Neural cell (in vitro differentiated cells): ENCODE measurements around the gene ANKFN1. TPM values are rescaled to one million over a fixed set of nuclear protein-coding genes. Genes with fewer than 3 reads are reported as not detected.

Source experiments
- H2AFZ ChIP-seq: fragments of 200-600, 300-800 bp; sonication (generic), shearing (Covaris generic); 2 replicates; pipeline ENCODE4 v1.6.0; 2014; ENCODE audit warnings: low read depth, mild to moderate bottlenecking, antibody characterized with exemption, low read length, moderate library complexity
- H3F3A ChIP-seq: fragments of 200-600 bp; shearing (Covaris generic); 2 replicates; pipeline ENCODE4 v1.6.1; 2016; ENCODE audit warnings: mild to moderate bottlenecking, moderate library complexity, mixed read lengths, antibody characterized with exemption, low read length; ENCODE audit not compliant: insufficient read depth, poor library complexity, severe bottlenecking
- H3K27ac ChIP-seq: fragments of 200-600, 300-800 bp; sonication (generic), shearing (Covaris generic); 2 replicates; pipeline ENCODE4 v1.5.1; 2014; ENCODE audit warnings: mild to moderate bottlenecking, low read length, moderate library complexity
- H3K27me3 ChIP-seq: fragments of 300-800, 200-600 bp; sonication (generic), shearing (Covaris generic); 2 replicates; pipeline ENCODE4 v1.6.0; 2014; ENCODE audit warnings: mild to moderate bottlenecking, low read depth, low read length, moderate library complexity; ENCODE audit not compliant: insufficient read depth
- H3K36me3 ChIP-seq: fragments of 300-800, 200-600 bp; sonication (generic), shearing (Covaris generic); 2 replicates; pipeline ENCODE4 v1.5.1; 2014; ENCODE audit warnings: mild to moderate bottlenecking, antibody characterized with exemption, low read length, moderate library complexity; ENCODE audit not compliant: insufficient read depth
- H3K4me2 ChIP-seq: fragments of 300-800, 200-600 bp; sonication (generic), shearing (Covaris generic); 2 replicates; pipeline ENCODE4 v1.6.0; 2014; ENCODE audit warnings: mild to moderate bottlenecking, low read length
- H3K4me3 ChIP-seq: fragments of 300-800, 200-600 bp; sonication (generic), shearing (Covaris generic); 2 replicates; pipeline ENCODE4 v1.5.1; 2014; ENCODE audit warnings: mild to moderate bottlenecking, low read length, moderate library complexity
- H3K79me2 ChIP-seq: fragments of 200-600 bp; shearing (Covaris generic); replicated peaks from 2 replicates; pipeline ENCODE4 v1.6.0; 2014; ENCODE audit warnings: mild to moderate bottlenecking, low read length, moderate library complexity; ENCODE audit not compliant: insufficient read depth
- H3K9ac ChIP-seq: fragments of 300-800, 200-600 bp; sonication (generic), shearing (Covaris generic); 2 replicates; pipeline ENCODE4 v1.6.1; 2016; ENCODE audit warnings: mild to moderate bottlenecking, low read length, mixed read lengths
- H3K9me2 ChIP-seq: fragments of 200-600 bp; shearing (Covaris generic); 2 replicates; pipeline ENCODE4 v1.6.1; 2016; ENCODE audit warnings: mild to moderate bottlenecking, low read length, mixed read lengths; ENCODE audit not compliant: insufficient read depth
- H3K9me3 ChIP-seq: fragments of 200-600, 300-800 bp; sonication (generic), shearing (Covaris generic); 2 replicates; pipeline ENCODE4 v1.6.1; 2016; ENCODE audit warnings: mild to moderate bottlenecking, mixed run types, low read length, moderate library complexity, mixed read lengths
- H4K20me1 ChIP-seq: fragments of 200-600 bp; shearing (Covaris generic); 2 replicates; pipeline ENCODE4 v1.6.1; 2016; ENCODE audit warnings: mild to moderate bottlenecking, mixed run types; ENCODE audit not compliant: insufficient read depth
- CTCF ChIP-seq: fragments of 450-650 bp; IDR thresholded peaks from 2 replicates; pipeline ENCODE4 v1.5.1; 2014; ENCODE audit warnings: antibody characterized with exemption, mild to moderate bottlenecking, moderate library complexity; ENCODE audit not compliant: poor library complexity, severe bottlenecking
- EZH2 ChIP-seq: fragments of 200-600, 300-800 bp; shearing (Covaris generic), sonication (generic); IDR thresholded peaks from 2 replicates; pipeline ENCODE4 v1.6.1; 2014; ENCODE audit warnings: antibody characterized with exemption, low read length, borderline replicate concordance, mild to moderate bottlenecking; ENCODE audit not compliant: insufficient read depth, poor library complexity, severe bottlenecking
- MXI1 ChIP-seq: fragments of 450-650 bp; conservative IDR thresholded peaks from 2 replicates; pipeline ENCODE4 v1.6.1; 2014; ENCODE audit warnings: antibody characterized with exemption, mild to moderate bottlenecking; ENCODE audit not compliant: poor library complexity, severe bottlenecking
- POLR2AphosphoS5 ChIP-seq: IDR thresholded peaks from 2 replicates; pipeline ENCODE4 v1.6.1; 2012
- RAD21 ChIP-seq: fragments of 450-650 bp; conservative IDR thresholded peaks from 2 replicates; pipeline ENCODE4 v1.6.1; 2014; ENCODE audit warnings: antibody characterized with exemption, mild to moderate bottlenecking, moderate library complexity
- SMC3 ChIP-seq: fragments of 450-650 bp; conservative IDR thresholded peaks from 2 replicates; pipeline ENCODE4 v1.6.1; 2014; ENCODE audit warnings: antibody characterized with exemption, mild to moderate bottlenecking, moderate library complexity; ENCODE audit not compliant: poor library complexity
- TAF1 ChIP-seq: IDR thresholded peaks from 2 replicates; pipeline ENCODE4 v1.6.1; 2012; ENCODE audit warnings: low read depth
- polyA plus RNA-seq: library from polyadenylated mRNA; depleted of rRNA; stranded (reverse); fragments of >200 nt; gene quantifications from 2 replicates; pipeline ENCODE4 v1.2.3, GENCODE V29; 2014

The ANKFN1 gene
- polyA plus RNA-seq, 1 donor from 2014 or later: 0.14 TPM

- no peaks in the 10 kb centered on the region for H3K9me2 ChIP-seq
- H4K20me1 ChIP-seq: no peaks in the 10 kb centered on the region
- H3F3A ChIP-seq: no peaks in the 10 kb centered on the region
- H3K9me3 ChIP-seq: no peaks in the 10 kb centered on the region
- no peak for TF ChIP-seq MXI1
- no peak for TF ChIP-seq CTCF
- no peak overlapping the region for H3K4me3 ChIP-seq
- no peak overlapping the region for H3K9ac ChIP-seq
- no peaks in the 10 kb centered on the region for H3K36me3 ChIP-seq
- no peak overlapping the region for H2AFZ ChIP-seq
- no peaks in the 10 kb centered on the region for H3K79me2 ChIP-seq
- H3K27ac ChIP-seq: no peak overlapping the region
- no peaks in the 10 kb centered on the region for H3K27me3 ChIP-seq
- no peak overlapping the region for H3K4me2 ChIP-seq
These were observed 10.5 kb upstream of the ANKFN1 start for GRCh38 chr17:56142781-56143180.

- no peaks in the 10 kb centered on the region for H3F3A ChIP-seq
- H3K79me2 ChIP-seq: no peaks in the 10 kb centered on the region
- no peak overlapping the region for H3K4me2 ChIP-seq
- H4K20me1 ChIP-seq: no peaks in the 10 kb centered on the region
- no peak overlapping the region for H3K9ac ChIP-seq
- H3K27me3 ChIP-seq: no peaks in the 10 kb centered on the region
- TF ChIP-seq EZH2: no peak
- TF ChIP-seq SMC3: no peak
- TF ChIP-seq TAF1: no peak
- no peak for TF ChIP-seq POLR2AphosphoS5
- TF ChIP-seq RAD21: no peak
- no peak for TF ChIP-seq CTCF
- H3K36me3 ChIP-seq: no peaks in the 10 kb centered on the region
- no peaks in the 10 kb centered on the region for H3K9me2 ChIP-seq
- no peak overlapping the region for H2AFZ ChIP-seq
- H3K4me3 ChIP-seq: no peak overlapping the region
- H3K9me3 ChIP-seq: no peaks in the 10 kb centered on the region
- H3K27ac ChIP-seq: no peak overlapping the region
These were observed 9.1 kb upstream of the ANKFN1 start for GRCh38 chr17:56144223-56144622.

GRCh38 chr17:56146534-56146933, 6.7 kb upstream of the ANKFN1 start:
- no peaks in the 10 kb centered on the region for H3K27me3 ChIP-seq
- H3K27ac ChIP-seq: no peak overlapping the region
- no peaks in the 10 kb centered on the region for H4K20me1 ChIP-seq
- no peak overlapping the region for H3K4me3 ChIP-seq
- no peaks in the 10 kb centered on the region for H3K79me2 ChIP-seq
- H3F3A ChIP-seq: no peaks in the 10 kb centered on the region
- H3K9me2 ChIP-seq: no peaks in the 10 kb centered on the region
- no peaks in the 10 kb centered on the region for H3K36me3 ChIP-seq
- no peak overlapping the region for H3K9ac ChIP-seq
- H3K9me3 ChIP-seq: no peaks in the 10 kb centered on the region
- H3K4me2 ChIP-seq: no peak overlapping the region
- TF ChIP-seq TAF1 (no peak), CTCF (no peak), EZH2 (no peak), MXI1 (no peak)
- H2AFZ ChIP-seq: no peak overlapping the region
